Trophoblast cell (in vitro differentiated cells and primary cell): Measurements from ENCODE around the gene CACNA1B.

ENCODE experiments used
- DNase-seq, 2 donors: peaks; one replicate each; pipeline ENCODE4 v3.0.0-alpha.2; 2016
- H2AFZ ChIP-seq: 2 replicates; pipeline ENCODE4 v1.6.1; 2013; ENCODE audit warnings: low read length, moderate library complexity, mild to moderate bottlenecking; ENCODE audit not compliant: insufficient read depth, poor library complexity
- H2AK5ac ChIP-seq: 2 replicates; pipeline ENCODE4 v1.6.1; 2013; ENCODE audit warnings: mild to moderate bottlenecking, low read length
- H2BK120ac ChIP-seq: 2 replicates; pipeline ENCODE4 v1.6.1; 2013; ENCODE audit warnings: low read length, mild to moderate bottlenecking, moderate library complexity; ENCODE audit not compliant: insufficient read depth, poor library complexity
- H2BK12ac ChIP-seq: 2 replicates; pipeline ENCODE4 v1.6.1; 2013; ENCODE audit warnings: mild to moderate bottlenecking, low read length, moderate library complexity
- H2BK5ac ChIP-seq: 2 replicates; pipeline ENCODE4 v1.6.1; 2013; ENCODE audit warnings: low read length, low read depth, moderate library complexity, mild to moderate bottlenecking; ENCODE audit not compliant: poor library complexity
- H3K14ac ChIP-seq: 2 replicates; pipeline ENCODE4 v1.6.1; 2013; ENCODE audit warnings: mild to moderate bottlenecking, low read length
- H3K18ac ChIP-seq: 2 replicates; pipeline ENCODE4 v1.6.1; 2013; ENCODE audit warnings: mild to moderate bottlenecking, low read length
- H3K23ac ChIP-seq: 2 replicates; pipeline ENCODE4 v1.6.1; 2013; ENCODE audit warnings: low read length
- H3K27ac ChIP-seq: 2 replicates; pipeline ENCODE4 v1.5.1; 2013; ENCODE audit warnings: low read depth, mild to moderate bottlenecking, inconsistent platforms, low read length, moderate library complexity
- H3K27me3 ChIP-seq: 2 replicates; pipeline ENCODE4 v1.6.1; 2013; ENCODE audit warnings: inconsistent platforms, mild to moderate bottlenecking, low read length, moderate library complexity; ENCODE audit not compliant: insufficient read depth
- H3K36me3 ChIP-seq, 2 experiments: 1 replicate in 1 of 2; 2 replicates in 1 of 2; pipeline ENCODE4 v1.6.1; 2013; ENCODE audit warnings: low read length in 2 of 2, mild to moderate bottlenecking in 2 of 2, moderate library complexity in 1 of 2; ENCODE audit not compliant: insufficient read depth in 2 of 2, control insufficient read depth in 1 of 2
- H3K4ac ChIP-seq: 2 replicates; pipeline ENCODE4 v1.6.1; 2013; ENCODE audit warnings: low read depth, mild to moderate bottlenecking, low read length, moderate library complexity
- H3K4me1 ChIP-seq, 2 experiments: 1 replicate in 1 of 2; 2 replicates in 1 of 2; pipeline ENCODE4 v1.6.1; 2013; ENCODE audit warnings: low read length in 2 of 2, mild to moderate bottlenecking in 2 of 2, moderate library complexity in 1 of 2; ENCODE audit not compliant: insufficient read depth in 2 of 2, control insufficient read depth in 1 of 2
- H3K4me2 ChIP-seq: 2 replicates; pipeline ENCODE4 v1.6.1; 2013; ENCODE audit warnings: inconsistent platforms, mild to moderate bottlenecking, low read length, moderate library complexity
- H3K4me3 ChIP-seq: 2 replicates; pipeline ENCODE4 v1.5.1; 2013; ENCODE audit warnings: mild to moderate bottlenecking, low read depth, low read length, inconsistent platforms
- H3K79me1 ChIP-seq: one replicate; pipeline ENCODE4 v1.6.1; 2013; ENCODE audit warnings: low read length
- H3K79me2 ChIP-seq: 2 replicates; pipeline ENCODE4 v1.6.1; 2013; ENCODE audit warnings: low read length, mild to moderate bottlenecking; ENCODE audit not compliant: control insufficient read depth, insufficient read depth, poor library complexity
- H3K9ac ChIP-seq: 2 replicates; pipeline ENCODE4 v1.6.1; 2013; ENCODE audit warnings: mild to moderate bottlenecking, low read length
- H3K9me3 ChIP-seq: 2 replicates; pipeline ENCODE4 v1.6.1; 2013; ENCODE audit warnings: low read depth, mild to moderate bottlenecking, control low read depth, inconsistent platforms, low read length; ENCODE audit not compliant: insufficient read depth
- H4K12ac ChIP-seq: 2 replicates; pipeline ENCODE4 v1.6.1; 2013; ENCODE audit warnings: low read depth, mild to moderate bottlenecking, low read length, moderate library complexity
- H4K8ac ChIP-seq: 2 replicates; pipeline ENCODE4 v1.6.1; 2013; ENCODE audit warnings: low read depth, mild to moderate bottlenecking, low read length, moderate library complexity
- H4K91ac ChIP-seq: one replicate; pipeline ENCODE4 v1.6.1; 2013; ENCODE audit warnings: low read depth, mild to moderate bottlenecking, low read length, moderate library complexity
- WGBS: extraction: QIAGEN DNeasy Blood & Tissue Kit; methylation state at CpG from one replicate; pipeline ENCODE4 v1.1.7; 2013; ENCODE audit warnings: missing lambda C conversion rate; ENCODE audit not compliant: insufficient read length, insufficient coverage; ENCODE audit errors: extremely low coverage; 5-methylcytosine and 5-hydroxymethylcytosine counted together

The CACNA1B gene

DNA sequence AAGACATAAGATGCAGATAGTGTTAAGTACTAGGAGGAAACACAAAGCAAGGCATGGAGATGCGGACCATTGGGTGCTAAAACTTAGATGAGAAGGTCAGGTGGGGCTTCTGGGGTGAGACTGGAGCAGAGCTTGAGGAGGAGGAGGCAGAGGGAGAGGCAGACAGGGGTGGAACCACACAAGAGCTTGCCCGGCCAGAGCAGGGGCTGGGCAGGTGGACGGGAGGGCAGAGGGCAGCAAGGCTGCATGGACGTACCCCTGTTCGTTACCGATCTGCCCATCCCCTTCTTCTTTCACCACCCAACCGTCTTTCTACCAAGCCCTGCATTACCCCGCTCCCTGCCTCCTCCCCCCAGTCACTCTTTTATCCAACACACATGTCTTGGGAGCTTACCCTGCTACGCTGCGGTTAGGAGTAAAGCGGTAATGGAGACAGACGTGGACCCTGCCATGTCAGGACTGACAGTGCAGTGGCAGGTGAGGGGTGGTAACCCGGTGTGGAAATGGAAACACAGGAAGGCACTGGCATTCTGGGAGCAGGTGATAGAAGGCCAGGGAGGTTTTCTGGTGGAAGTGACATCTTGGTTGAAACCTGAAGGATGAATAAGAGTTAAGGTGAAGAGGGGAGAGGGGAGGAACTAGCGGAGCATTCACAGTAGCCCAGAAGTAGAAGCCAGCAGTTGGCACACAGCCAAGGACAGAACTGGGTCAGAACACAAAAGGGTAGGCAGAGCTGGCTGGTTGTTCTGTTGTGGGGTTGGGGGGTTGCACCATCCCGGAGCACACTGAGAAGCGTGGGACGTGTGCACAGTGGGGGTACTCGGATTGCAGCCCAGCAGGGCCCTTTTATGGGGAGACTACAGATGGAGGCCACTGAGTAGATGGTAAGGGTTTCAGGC, 167.2 kb downstream of the CACNA1B start:
- Histone ChIP-seq H3K79me2 (no peaks in the 10 kb centered on the region), H3K4me1 (no peaks in the 10 kb centered on the region), H3K79me1 (no peaks in the 10 kb centered on the region), H3K4me2 (no peak overlapping the region), H2AFZ (no peak overlapping the region), H3K27me3 (no peaks in the 10 kb centered on the region), H2AK5ac (no peak overlapping the region), H3K4me3 (no peak overlapping the region), H3K18ac (no peak overlapping the region), H2BK12ac (no peak overlapping the region), H2BK120ac (no peak overlapping the region), H4K8ac (no peak overlapping the region), H2BK5ac (no peak overlapping the region), H3K23ac (no peak overlapping the region), H3K36me3 (no peaks in the 10 kb centered on the region), H3K27ac (no peak overlapping the region), H3K14ac (no peak overlapping the region), H3K4ac (no peak overlapping the region), H3K9ac (no peak overlapping the region), H3K9me3 (peaks cover 44% of the 10 kb centered on the region), H4K91ac (no peak overlapping the region), H4K12ac (no peak overlapping the region)
- 100% methylated on average over 1 of the region's 18 CpGs for WGBS
- no peak for DNase-seq

DNA sequence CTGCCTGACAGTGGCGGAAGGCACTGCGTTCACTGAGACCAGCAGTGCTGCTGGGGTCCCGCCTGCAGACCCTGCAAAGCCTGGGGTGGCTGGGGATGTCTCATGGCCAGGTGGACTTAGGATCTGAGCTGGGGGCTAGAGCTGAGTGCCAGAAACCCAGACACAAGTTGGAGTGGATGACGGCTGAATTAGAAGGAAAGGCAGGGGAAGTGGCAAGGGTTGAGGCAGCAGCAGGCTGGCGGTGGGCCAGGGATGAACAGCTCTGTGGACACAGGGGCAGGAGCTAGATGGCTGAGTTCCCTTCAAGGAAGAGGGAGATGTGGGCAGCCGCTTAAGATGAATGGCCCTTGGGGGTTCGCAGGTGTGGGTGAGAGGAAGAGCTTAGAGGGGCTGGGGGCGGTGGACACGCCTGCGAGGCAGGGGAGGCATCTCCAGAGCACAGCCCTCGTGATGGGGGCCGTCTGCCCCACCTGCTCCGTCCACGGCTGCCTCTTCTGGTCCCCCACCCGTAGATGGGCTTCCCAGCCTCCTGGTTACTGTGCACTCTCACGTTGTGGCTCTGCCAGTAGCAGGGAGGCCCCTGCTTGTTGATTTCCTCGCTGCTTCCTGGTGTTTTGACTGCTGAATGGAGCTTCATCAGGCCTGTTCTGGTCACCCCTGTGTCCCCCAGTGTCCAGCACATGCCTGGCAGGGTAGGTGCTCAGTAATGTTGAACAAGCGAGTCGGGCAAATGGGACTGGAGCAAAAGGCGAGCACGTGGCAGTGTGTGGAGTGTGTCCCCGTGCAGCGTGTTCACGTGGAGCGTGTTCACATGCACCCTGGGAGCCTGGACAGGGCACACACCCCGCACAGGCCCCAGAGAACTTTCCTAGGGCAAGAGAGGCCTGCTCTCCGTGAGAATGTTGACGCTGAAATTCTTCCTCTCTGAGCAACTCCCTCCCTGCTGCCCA, 168.2 kb downstream of the CACNA1B start:
- H4K12ac ChIP-seq = no peak overlapping the region

DNA sequence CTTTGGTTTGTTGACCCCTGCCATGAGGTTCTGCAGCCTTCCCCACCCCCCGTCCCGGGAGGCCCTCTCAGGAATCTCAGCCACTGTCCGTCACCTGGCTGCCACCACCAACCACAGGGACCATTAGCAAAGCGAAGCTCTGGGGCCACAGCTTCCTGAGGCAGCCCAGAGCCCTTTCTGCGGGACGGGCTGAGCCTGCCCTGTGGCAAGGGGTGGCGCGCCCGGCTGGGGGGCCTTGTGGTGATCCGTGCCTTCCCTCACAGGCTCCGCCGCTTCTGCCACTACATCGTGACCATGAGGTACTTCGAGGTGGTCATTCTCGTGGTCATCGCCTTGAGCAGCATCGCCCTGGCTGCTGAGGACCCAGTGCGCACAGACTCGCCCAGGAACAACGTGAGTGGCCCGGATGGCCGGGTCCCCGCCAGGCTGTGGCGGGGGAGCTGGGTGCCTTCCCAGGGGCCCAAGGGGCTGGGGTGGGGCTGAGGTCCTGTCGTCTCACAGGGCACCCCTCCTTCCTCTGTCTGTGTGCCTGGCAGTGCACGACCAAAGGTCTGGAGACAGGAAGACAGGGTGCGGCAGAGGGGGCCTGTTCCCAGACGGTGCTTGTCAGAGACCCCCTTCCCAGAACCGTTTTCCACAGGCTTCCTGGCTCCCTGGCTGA, 169.2 kb downstream of the CACNA1B start:
- no peak overlapping the region for H3K9ac ChIP-seq
- no peak overlapping the region for H4K91ac ChIP-seq
- H2BK12ac ChIP-seq = no peak overlapping the region
- no peak overlapping the region for H3K18ac ChIP-seq
- H3K79me2 ChIP-seq = no peaks in the 10 kb centered on the region
- H3K4ac ChIP-seq = no peak overlapping the region
- no peaks in the 10 kb centered on the region for H3K27me3 ChIP-seq
- no peaks in the 10 kb centered on the region for H3K36me3 ChIP-seq
- no peak overlapping the region for H3K23ac ChIP-seq
- no peak overlapping the region for H4K8ac ChIP-seq
- H2AFZ ChIP-seq = no peak overlapping the region
- no CpG with 5 or more reads among the region's 29 CpGs for WGBS
- H2AK5ac ChIP-seq = no peak overlapping the region
- H3K4me2 ChIP-seq = no peak overlapping the region
- no peaks in the 10 kb centered on the region for H3K79me1 ChIP-seq
- H3K4me1 ChIP-seq = peaks cover 0 to 3% of the 10 kb centered on the region in 2 experiments
- DNase-seq = no peak
- H3K27ac ChIP-seq = no peak overlapping the region
- peaks cover 50% of the 10 kb centered on the region for H3K9me3 ChIP-seq
- no peak overlapping the region for H3K14ac ChIP-seq
- H4K12ac ChIP-seq = no peak overlapping the region
- H2BK120ac ChIP-seq = no peak overlapping the region
- H2BK5ac ChIP-seq = no peak overlapping the region
- H3K4me3 ChIP-seq = no peak overlapping the region

More for the DNA sequence above, 168.2 kb downstream of the CACNA1B start:
- Histone ChIP-seq H3K9ac (no peak overlapping the region), H3K79me2 (no peaks in the 10 kb centered on the region), H3K23ac (no peak overlapping the region), H2BK120ac (no peak overlapping the region), H2AK5ac (no peak overlapping the region), H3K4me2 (no peak overlapping the region), H3K27ac (no peak overlapping the region), H3K4ac (no peak overlapping the region), H4K91ac (no peak overlapping the region), H3K36me3 (no peaks in the 10 kb centered on the region), H3K14ac (no peak overlapping the region), H3K9me3 (peaks cover 47% of the 10 kb centered on the region), H3K4me1 (peaks cover 0 to under 1% of the 10 kb centered on the region in 2 experiments), H2AFZ (no peak overlapping the region), H3K4me3 (no peak overlapping the region), H4K8ac (no peak overlapping the region), H3K27me3 (no peaks in the 10 kb centered on the region), H3K79me1 (no peaks in the 10 kb centered on the region), H2BK12ac (no peak overlapping the region), H2BK5ac (no peak overlapping the region), H3K18ac (no peak overlapping the region)
- no CpG with 5 or more reads among the region's 28 CpGs for WGBS
- DNase-seq = no peak

DNA sequence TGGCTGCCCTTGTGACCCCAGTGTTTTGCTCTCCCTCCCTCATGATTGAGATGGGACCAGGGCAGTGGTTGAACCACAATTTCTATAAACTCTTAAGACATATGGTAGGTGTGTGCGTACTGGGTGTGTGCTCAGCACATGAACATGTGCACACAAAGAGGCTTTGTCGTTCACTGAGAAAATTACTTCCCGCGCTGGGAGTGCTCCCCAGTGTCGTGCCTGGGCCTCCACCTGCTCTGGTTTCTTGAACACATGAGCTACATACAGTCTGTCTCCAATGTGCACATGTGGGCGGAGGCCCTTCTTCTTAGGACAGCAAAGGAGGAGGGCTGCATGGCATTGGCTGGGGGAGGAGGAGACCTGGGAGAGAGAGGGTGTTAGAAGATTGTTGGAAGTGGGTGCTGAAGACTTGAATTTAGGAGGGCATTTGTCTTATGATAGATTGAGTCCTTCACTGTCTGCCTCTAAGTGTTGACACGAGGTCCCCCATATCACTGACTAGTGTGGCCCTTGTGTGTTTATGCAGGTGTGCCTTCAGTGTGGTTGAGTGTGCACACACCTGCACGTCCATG, 170.0 kb downstream of the CACNA1B start:
- no peak for DNase-seq
- no peak overlapping the region for H2BK5ac ChIP-seq
- no peak overlapping the region for H2BK120ac ChIP-seq
- H3K79me2 ChIP-seq = no peaks in the 10 kb centered on the region
- H3K4me1 ChIP-seq = peaks cover 0 to 3% of the 10 kb centered on the region in 2 experiments
- no peak overlapping the region for H3K9ac ChIP-seq
- H4K91ac ChIP-seq = no peak overlapping the region
- peaks cover 54% of the 10 kb centered on the region for H3K9me3 ChIP-seq
- H3K4me3 ChIP-seq = peak overlapping the region; percentile 38
- H3K4me2 ChIP-seq = no peak overlapping the region
- no peak overlapping the region for H4K8ac ChIP-seq
- H3K27ac ChIP-seq = no peak overlapping the region
- no CpG with 5 or more reads among the region's 8 CpGs for WGBS
- H4K12ac ChIP-seq = no peak overlapping the region
- H3K79me1 ChIP-seq = no peaks in the 10 kb centered on the region
- H3K36me3 ChIP-seq = no peaks in the 10 kb centered on the region
- H2AK5ac ChIP-seq = no peak overlapping the region
- H2AFZ ChIP-seq = no peak overlapping the region
- H3K18ac ChIP-seq = no peak overlapping the region
- no peak overlapping the region for H3K4ac ChIP-seq
- no peaks in the 10 kb centered on the region for H3K27me3 ChIP-seq
- H3K23ac ChIP-seq = no peak overlapping the region
- H3K14ac ChIP-seq = no peak overlapping the region
- no peak overlapping the region for H2BK12ac ChIP-seq
